Left kidney (tissue), 2 donors: Measurements from ENCODE around the gene CHMP6. TPM values are rescaled to one million over a fixed set of nuclear protein-coding genes. Genes with fewer than 3 reads are reported as not detected.

Experiments
- DNase-seq: peaks from one replicate; pipeline ENCODE4 v3.0.0-alpha.2; 2013
- polyA plus RNA-seq: library from polyadenylated mRNA; unstranded; fragments of 120-200 nt; gene quantifications from one replicate; pipeline ENCODE4 v1.2.1, GENCODE V29; 2013; ENCODE audit not compliant: insufficient read length

CHMP6 gene
- polyA plus RNA-seq, 1 donor = 28.4 TPM

DNA sequence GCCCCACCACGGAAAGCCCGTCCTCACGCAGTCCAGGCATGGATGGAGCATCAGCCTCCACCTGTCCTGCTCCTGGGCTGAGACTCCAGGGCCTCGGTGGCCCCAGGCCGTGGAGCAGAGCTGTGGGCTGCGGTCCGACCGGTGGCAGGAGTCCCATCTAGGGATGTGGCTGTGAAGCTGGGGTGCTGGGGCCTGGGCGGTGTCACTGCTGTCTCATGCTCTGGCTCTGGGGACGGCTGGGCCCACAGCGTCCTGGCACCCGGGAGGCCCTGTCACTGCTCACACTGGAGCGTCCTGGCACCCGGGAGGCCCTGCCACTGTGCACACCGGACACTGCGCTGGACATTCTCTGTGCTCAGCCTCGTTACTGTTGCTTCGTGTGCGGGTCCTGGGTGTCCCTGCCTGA is 51.7 kb downstream of the CHMP6 start:
- DNase-seq = no peak

DNA sequence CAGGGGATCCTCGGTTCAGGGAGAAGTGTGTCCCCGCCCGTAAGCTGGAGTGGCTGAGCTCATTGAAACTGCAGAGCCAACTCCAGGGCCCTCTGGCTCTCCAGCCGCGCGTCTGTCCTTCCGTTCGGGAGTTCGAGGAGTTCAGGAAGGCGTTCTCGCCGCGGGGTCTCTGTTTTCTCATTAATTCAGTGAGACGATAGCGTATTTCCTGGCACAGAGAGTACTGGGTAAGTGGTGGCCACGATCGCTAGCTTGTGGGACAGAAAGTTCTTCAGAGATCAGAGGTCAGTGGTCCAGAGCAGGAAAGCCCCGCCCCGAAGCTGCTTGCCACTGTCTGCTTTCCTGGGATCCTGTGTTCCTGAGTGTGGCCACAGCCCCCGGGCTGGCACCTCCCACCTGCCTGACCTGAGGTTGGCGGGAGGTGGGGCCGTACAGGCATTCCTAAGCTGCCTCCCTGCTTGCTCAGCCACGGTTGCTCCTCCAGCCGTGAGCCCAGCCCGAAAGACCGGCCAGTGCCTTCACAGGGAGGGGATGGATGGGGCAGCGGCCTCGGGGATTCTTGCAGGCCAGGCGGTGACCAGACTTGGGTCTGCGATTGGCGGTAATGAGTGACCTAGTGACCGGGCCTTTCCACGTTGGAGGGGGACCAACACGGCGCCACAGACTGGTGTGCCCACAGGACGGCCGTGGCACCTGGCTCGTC is 52.2 kb downstream of the CHMP6 start:
- no peak for DNase-seq

DNA sequence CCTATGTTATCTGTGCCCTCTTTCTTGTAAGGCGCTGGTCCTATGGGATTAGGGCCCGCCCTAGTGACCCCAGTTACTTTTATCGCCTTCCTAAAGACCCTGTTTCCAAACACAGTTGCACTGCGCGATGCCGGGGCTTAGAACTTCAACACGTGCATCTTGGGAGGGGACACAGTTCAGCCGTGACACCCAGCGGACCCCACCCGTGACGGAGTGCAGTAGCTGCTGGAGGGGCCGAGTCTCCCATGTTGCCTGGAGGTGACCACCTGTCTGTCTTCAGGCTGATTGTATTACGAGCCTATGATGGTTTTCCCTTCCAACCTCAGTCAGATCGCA is 52.8 kb downstream of the CHMP6 start:
- no peak for DNase-seq

DNA sequence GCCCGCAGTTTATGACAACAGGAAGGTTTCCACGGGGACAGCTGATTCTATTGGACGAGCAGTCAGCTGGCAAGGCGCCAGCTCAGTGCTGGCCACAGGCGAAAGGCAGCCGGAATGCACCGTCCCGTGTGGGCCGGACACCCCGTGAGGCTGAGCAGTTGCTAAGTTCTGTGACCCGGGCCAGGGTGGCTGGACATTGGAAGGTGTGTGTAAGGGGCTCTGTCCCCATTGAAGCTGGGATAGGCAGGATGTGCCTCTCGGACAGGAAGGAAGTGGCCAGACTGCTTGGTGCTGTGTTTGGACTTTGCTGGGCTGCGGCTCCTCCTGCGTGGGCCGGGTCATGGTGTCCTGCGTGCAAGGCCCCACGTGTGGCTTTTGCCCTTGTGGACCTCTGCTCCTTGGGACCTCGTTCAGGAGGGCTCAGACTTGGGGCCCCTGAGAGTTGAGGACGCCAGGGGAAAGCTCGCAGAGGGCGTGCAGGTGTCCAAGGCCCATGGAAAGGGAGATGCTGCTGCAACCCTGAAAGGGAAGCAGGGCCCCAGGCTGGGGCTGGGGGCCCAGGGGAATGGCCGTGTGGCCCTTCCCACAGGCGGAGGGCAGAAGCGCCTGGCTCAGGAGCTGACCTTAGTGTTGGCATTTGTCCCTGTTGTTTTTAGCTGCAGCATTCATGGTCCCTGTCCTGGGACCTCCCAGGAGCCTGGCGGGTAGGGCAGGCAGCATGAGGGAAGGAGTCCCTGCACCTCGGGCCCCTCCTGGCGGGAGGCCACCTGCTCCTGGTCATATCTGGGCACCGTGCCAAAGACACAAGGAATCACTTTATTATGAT is 53.3 kb downstream of the CHMP6 start:
- peak; percentile 84 for DNase-seq

DNA sequence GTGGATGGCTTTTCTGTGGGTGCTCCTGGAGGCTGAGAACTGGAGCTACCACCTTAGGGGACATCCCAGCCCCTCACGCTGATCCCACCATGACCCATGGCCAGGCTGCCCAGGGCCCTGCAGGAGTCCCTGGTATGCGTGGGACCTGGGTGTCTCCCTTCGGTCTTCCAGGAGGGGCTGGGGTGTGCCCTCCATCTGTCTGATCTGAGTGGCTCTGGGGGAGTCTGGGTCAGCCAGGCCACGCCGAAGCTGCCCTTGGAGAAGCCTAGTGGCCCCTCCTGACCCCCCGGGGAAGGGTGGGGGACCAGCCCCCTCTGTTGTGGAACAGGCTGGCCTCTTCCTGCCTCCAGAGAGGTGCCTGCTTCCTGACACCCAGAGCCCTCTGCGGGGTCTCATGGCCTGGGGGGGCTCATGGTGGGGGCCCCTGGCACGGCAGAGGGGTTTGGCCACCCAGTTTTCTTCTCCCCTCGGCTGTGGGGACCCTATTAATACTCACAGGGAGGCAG is 54.0 kb downstream of the CHMP6 start:
- DNase-seq = no peak

DNA sequence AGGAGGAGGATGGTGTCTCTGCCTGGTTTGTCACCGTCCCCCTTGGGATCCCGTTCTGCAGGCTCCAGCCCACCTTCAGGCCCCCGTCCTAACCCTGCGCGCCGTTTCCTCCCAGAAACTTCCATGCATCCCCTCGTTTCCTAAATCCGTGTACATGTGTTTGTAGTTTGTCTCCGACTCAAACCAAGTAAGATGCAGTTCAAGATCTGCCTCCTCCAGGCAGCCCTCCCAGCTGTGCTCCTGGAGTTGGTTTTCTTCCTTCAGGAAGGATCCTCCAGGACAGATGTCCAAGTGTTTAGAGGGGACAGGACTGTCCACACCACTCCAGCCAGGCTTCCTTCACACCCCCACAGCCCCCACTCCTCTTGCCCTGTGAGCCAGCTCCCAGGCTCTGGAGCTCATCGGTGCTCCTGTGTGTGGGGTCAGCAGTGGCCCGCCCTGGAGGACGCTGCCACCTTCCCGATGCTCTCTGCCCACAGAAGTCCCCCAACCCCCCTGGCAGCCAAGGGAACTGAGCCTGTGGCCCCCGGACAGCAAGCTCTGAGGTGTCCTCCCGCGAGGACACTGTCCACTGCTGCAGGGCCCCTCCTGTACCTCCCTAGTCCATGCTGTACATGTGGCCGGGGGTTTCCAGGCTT is 54.6 kb downstream of the CHMP6 start:
- no peak for DNase-seq

DNA sequence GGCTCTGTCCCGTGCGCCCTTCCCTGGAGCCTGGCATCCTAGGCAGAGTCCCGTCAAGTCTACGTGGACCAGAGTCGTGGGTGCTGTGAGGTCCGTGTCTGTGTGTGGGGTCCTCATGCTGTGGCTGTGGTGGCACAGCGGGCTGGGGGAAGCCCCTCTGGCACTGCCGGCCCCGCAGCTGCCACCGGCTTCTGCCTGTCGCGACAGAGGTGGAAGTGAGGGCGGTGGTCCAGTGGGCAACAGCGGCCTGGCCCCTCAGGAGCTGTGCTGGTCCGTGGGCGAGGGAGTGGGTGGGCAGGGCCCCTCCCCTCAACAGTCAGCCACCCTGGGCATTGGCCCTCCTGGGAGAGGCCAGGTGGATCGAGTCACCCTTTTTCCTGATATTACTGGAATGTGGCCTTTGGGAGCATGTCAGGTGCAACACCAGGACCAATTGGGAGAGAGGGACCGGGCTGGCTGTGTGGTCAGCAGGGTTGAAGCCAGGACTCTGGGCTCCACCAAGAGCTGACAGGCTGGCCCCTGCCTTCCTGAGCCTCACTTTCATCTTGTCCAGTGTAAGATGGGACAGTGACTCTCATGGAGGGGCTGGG is 55.2 kb downstream of the CHMP6 start:
- no peak for DNase-seq

DNA sequence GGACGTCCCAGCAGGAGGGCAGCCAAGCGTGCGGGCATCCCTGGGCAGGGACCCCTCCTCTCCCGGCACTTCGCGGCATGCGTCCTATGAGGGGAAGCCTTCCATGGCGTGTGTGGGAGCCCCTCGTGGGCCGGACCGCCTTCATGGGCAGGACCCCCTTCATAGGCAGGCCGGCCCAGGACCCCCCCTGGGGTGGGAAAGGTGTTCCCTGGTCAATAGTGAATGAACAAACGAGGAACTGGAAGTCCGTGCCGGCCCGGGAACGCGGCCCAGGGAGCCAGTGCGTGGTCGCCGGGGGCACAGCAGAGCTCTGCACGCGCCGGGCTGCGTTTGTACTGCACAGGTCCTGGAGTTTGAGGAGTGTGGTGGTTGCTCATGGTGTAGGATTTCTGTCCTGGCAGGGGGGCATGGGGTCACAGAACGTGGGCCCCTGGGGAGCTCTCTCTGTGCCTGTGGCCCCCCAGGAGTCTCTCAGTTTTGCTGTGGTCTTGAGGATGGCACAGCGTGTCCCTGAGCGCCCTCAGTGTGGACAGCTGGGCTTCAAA is 57.3 kb downstream of the CHMP6 start:
- DNase-seq = no peak

DNA sequence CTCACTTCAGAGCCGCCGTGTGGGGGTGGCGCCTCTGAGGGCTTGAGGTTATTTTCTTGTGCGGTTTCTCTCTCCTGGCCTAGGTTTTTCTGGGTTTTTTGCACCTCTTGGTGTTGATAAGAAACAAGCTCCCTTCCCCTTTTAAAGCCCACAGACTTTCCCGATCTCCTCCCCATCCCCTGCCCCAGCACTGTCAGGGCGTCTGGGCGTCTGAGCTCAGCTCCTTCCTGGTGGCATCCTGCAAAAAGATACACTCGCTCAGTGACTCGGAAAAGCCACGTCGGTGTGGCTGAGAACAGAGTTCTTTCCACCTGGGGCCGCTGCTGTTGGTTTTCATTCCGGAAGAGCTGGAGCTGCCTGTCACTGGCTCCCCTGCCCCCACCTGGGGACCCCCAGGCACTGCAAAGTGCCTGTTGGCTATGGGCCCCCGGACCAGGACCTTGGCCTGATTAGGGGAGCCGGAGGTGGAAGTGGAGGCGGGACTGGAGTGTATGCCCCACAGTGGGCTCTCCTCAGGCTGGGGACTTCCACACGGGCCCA is 57.8 kb downstream of the CHMP6 start:
- DNase-seq = no peak

Other genes with a start within 250 kb of the CHMP6 start
- 37.2 TPM for gene BAIAP2, start 43.3 kb downstream of the CHMP6 start, polyA plus RNA-seq
- 0.33 TPM for gene PVALEF, start 173.7 kb downstream of the CHMP6 start, polyA plus RNA-seq
- 3.9 TPM for gene AATK, start 174.4 kb downstream of the CHMP6 start, polyA plus RNA-seq
- gene CEP131, start 231.1 kb downstream of the CHMP6 start, polyA plus RNA-seq = 15.7 TPM
- gene TEPSIN, start 247.2 kb downstream of the CHMP6 start, polyA plus RNA-seq = 18.4 TPM
- gene NDUFAF8, start 247.5 kb downstream of the CHMP6 start, polyA plus RNA-seq = 39.9 TPM